ENCODE measurements around the gene SDC4. TPM values are rescaled to one million over a fixed set of nuclear protein-coding genes. Genes with fewer than 3 reads are reported as not detected.

Gene SDC4
- total RNA-seq, 1 donor from 2014 or later: 239 TPM

DNA sequence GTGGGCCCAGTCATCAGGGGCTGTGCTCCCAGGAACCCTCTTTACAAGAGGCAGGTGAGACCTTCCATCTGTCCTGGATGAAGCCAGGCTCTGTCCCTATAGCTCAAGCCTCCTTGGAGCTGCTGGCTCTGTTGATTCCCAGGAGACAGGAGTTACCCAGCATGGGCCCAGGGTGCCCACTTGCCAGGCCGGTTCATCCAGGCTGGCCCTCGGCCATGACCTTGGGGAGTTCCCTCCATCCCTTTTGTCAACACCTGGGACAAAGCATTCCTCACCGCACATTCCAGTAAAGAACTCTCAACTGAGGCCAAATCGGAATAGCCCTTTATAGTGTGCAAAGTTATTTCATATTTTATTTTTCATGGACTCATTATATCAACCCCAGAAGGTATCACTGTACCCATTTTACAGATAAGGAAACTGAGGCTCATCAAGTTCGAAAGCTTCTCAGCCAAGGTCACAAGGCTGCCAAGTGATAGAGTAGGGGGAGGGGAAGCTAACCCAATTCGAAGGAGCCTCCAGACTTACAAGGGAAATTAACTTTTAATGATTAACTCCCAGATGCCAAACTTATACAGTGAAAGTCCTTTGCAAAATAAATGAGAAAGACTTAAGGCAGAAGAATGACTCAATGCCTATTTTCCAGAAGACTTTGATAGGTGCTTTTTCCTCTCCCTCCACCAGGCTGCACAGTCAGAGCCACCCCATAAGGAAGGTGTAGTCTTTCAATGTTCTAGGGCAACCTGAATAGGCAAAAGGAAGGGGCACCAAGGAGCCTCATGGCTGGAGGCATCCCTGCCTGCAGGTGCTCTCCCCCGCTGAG, 18.5 kb downstream of the SDC4 start:
- DNase-seq (ENCODE audit: low read depth): no peak
- TF ChIP-seq, protein P1, sequence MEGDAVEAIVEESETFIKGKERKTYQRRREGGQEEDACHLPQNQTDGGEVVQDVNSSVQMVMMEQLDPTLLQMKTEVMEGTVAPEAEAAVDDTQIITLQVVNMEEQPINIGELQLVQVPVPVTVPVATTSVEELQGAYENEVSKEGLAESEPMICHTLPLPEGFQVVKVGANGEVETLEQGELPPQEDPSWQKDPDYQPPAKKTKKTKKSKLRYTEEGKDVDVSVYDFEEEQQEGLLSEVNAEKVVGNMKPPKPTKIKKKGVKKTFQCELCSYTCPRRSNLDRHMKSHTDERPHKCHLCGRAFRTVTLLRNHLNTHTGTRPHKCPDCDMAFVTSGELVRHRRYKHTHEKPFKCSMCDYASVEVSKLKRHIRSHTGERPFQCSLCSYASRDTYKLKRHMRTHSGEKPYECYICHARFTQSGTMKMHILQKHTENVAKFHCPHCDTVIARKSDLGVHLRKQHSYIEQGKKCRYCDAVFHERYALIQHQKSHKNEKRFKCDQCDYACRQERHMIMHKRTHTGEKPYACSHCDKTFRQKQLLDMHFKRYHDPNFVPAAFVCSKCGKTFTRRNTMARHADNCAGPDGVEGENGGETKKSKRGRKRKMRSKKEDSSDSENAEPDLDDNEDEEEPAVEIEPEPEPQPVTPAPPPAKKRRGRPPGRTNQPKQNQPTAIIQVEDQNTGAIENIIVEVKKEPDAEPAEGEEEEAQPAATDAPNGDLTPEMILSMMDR (conservative IDR thresholded peaks at IDR 0.05; ENCODE audit: low read depth, low read length): peak; percentile 40
- H3K4me3 ChIP-seq (ENCODE audit: low read depth, low read length): no peak overlapping the region

DNA sequence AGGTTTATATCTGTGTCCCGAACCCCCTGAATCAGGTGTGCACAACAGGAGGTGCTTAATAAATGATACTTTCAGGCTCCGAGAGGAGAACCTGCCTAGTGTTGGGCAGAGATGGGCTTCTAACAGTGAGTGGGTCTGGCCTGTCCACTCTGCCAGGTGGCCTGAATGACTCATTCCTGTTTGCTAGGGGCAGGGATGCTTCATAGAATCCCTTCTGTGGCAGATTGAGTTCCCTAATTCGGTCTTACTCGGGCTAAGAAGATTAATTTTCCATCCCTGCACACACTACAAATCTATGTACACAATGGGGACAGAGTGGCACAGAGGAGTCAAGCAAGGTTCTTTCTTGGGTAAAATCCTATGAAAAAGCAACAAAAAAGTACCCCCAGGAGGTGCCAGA, 19.8 kb downstream of the SDC4 start:
- DNase-seq (ENCODE audit: low read depth): no peak
- no peak overlapping the region for H3K4me3 ChIP-seq (ENCODE audit: low read depth, low read length)
- TF ChIP-seq, protein P1 (conservative IDR thresholded peaks at IDR 0.05; ENCODE audit: low read depth, low read length): no peak

DNA sequence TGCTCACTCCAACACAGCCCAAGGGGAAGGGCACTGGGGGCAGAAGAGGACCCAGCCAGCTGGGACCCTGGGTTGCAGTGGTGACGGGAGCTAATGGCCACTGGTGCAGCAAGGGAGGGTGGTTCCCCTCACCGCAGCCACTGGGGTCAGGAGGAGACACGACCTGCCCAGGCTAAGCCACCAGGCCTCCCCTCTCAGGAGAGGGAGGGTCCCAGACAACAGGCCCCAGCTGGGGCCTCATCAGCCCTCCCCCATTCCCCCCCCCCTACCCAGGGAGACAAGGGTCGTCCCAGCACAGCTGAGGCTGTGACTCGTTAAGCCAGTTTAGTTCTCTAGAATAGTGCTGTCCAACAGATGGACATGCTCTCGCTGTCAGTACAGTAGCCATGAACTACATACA, 22.9 kb downstream of the SDC4 start:
- no peak for DNase-seq (ENCODE audit: low read depth)
- no peak overlapping the region for H3K4me3 ChIP-seq (ENCODE audit: low read depth, low read length)
- TF ChIP-seq, protein P1 (conservative IDR thresholded peaks at IDR 0.05; ENCODE audit: low read depth, low read length): no peak

DNA sequence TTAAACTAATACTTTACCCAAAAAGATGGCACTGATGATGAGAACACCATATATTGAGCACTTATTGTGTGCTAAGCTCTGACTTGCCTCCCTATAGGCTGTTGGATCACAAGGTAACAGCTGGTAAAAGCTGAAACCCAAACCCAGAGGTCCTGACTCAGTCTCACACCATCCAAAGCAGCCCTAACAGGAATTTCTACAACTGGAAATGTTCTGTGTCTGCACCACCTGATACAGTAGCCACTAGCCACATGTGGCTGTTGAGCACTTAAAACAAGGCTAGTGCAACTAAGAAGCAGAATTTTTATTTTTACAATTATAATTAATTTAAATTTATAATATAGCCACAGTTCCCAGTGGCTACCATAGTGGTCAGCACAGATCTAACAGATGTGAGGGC, 24.5 kb downstream of the SDC4 start:
- no peak for DNase-seq (ENCODE audit: low read depth)
- TF ChIP-seq, protein P1 (conservative IDR thresholded peaks at IDR 0.05; ENCODE audit: low read depth, low read length): no peak
- H3K4me3 ChIP-seq (ENCODE audit: low read depth, low read length): no peak overlapping the region

DNA sequence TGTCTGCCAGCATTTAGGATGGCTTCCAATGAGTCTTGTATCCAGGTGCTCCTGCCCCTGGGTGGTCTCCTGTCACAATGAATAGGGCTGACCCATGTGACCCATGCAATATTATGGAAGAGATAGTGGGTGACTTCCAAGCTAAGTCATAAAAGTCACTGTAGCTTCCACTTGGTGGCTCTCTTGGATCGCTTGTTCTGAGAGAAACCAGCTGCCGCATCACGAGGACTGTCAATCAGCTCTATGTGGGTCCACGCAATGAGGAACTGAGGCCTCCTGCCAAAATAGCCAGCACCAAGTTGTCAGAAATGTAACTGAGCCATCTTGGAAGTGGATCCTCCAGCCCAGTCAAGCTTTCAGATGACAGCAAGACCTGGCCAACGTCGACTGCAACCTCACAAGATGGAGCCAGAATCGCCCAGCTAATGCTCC, 25.3 kb downstream of the SDC4 start:
- TF ChIP-seq, protein P1 (conservative IDR thresholded peaks at IDR 0.05; ENCODE audit: low read depth, low read length): peak; percentile 45
- DNase-seq (ENCODE audit: low read depth): no peak

DNA sequence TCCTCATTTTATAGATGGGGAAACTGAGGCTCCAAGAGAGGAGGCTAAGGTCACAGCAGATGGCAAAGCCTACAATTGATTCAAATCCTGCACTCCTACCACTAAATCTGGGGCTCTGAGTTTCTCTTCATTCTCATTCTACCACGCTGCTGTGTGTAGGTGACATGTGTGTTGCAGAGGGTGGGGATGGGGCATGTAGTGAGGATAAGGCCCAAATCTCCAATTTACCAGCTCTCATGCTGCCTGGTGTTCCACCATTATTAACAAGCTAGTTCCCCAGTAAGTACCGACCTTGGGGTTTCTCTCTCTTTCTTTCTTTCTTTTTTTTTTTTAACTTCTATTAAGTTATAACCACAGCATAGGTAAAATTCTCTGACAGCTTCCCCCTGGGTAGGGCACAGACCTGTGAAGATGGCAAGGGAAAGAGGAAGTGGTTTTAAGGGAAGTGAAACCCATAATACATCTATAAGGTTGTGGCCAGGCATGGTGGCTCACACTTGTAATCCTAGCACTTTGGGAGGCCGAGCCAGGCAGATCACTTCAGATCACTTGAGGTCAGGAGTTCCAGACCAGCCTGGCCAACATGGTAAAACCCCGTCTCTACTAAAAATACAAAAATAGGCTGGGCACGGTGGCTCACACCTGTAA, 27.2 kb downstream of the SDC4 start:
- no peak for DNase-seq (ENCODE audit: low read depth)
- TF ChIP-seq, protein P1 (conservative IDR thresholded peaks at IDR 0.05; ENCODE audit: low read depth, low read length): no peak
- H3K4me3 ChIP-seq (ENCODE audit: low read depth, low read length): no peak overlapping the region

More for the DNA sequence above, 25.3 kb downstream of the SDC4 start:
- no peak overlapping the region for H3K4me3 ChIP-seq (ENCODE audit: low read depth, low read length)
